GM19239 (cell line): Measurements from ENCODE around the gene FRMD3.
A peak's percentile ranks its signal among the peaks of the same experiment; 100 is the strongest.

Experiments
- DNase-seq: peaks from one replicate; pipeline ENCODE4 v3.0.0; 2011; ENCODE audit warnings: low spot score; ENCODE audit not compliant: insufficient read length
- FAIRE-seq: peaks from 2 replicates; lab custom pipeline; 2011; peaks lifted over from hg19 to GRCh38; lab: Jason Lieb, UNC

Gene FRMD3

GRCh38 chr9:83476513-83476912 lies 61.7 kb downstream of the FRMD3 start:
- FAIRE-seq, result no peak
- DNase-seq, result no peak

GRCh38 chr9:83475741-83476140 lies 62.5 kb downstream of the FRMD3 start:
- no peak for FAIRE-seq
- DNase-seq, result no peak

- FAIRE-seq (no peak), DNase-seq (no peak)
Observed at GRCh38 chr9:83474631-83475030, 63.6 kb downstream of the FRMD3 start.

GRCh38 chr9:83473488-83473971 lies 64.7 kb downstream of the FRMD3 start:
- FAIRE-seq (no peak), DNase-seq (peak; percentile 1)

GRCh38 chr9:83472764-83473163 lies 65.4 kb downstream of the FRMD3 start:
- DNase-seq (no peak), FAIRE-seq (no peak)

GRCh38 chr9:83472221-83472665 lies 66.0 kb downstream of the FRMD3 start:
- FAIRE-seq (no peak), DNase-seq (no peak)

GRCh38 chr9:83471241-83471640 lies 67.0 kb downstream of the FRMD3 start:
- DNase-seq (no peak), FAIRE-seq (no peak)

GRCh38 chr9:83469722-83470121 lies 68.5 kb downstream of the FRMD3 start:
- DNase-seq (no peak), FAIRE-seq (no peak)

- no peak for FAIRE-seq
- no peak for DNase-seq
Observed at GRCh38 chr9:83468821-83469220, 69.4 kb downstream of the FRMD3 start.

- DNase-seq (no peak), FAIRE-seq (no peak)
Observed at GRCh38 chr9:83466877-83467276, 71.3 kb downstream of the FRMD3 start.

GRCh38 chr9:83466351-83466750 lies 71.8 kb downstream of the FRMD3 start:
- DNase-seq (no peak), FAIRE-seq (no peak)

- FAIRE-seq (no peak), DNase-seq (no peak)
Observed at GRCh38 chr9:83459830-83460229, 78.4 kb downstream of the FRMD3 start.

GRCh38 chr9:83458530-83458929 lies 79.7 kb downstream of the FRMD3 start:
- DNase-seq, result no peak
- no peak for FAIRE-seq

GRCh38 chr9:83457005-83457404 lies 81.2 kb downstream of the FRMD3 start:
- DNase-seq (no peak), FAIRE-seq (no peak)

GRCh38 chr9:83456226-83456625 lies 82.0 kb downstream of the FRMD3 start:
- no peak for FAIRE-seq
- no peak for DNase-seq

- DNase-seq (no peak), FAIRE-seq (no peak)
Observed at GRCh38 chr9:83454076-83454475, 84.1 kb downstream of the FRMD3 start.

- no peak for DNase-seq
- FAIRE-seq, result no peak
Observed at GRCh38 chr9:83451308-83451707, 86.9 kb downstream of the FRMD3 start.

GRCh38 chr9:83449983-83450382 lies 88.2 kb downstream of the FRMD3 start:
- no peak for DNase-seq
- no peak for FAIRE-seq

GRCh38 chr9:83449166-83449565 lies 89.0 kb downstream of the FRMD3 start:
- FAIRE-seq (no peak), DNase-seq (no peak)

GRCh38 chr9:83448626-83449025 lies 89.6 kb downstream of the FRMD3 start:
- no peak for DNase-seq
- no peak for FAIRE-seq

GRCh38 chr9:83447351-83447750 lies 90.8 kb downstream of the FRMD3 start:
- DNase-seq (no peak), FAIRE-seq (no peak)

- DNase-seq, result no peak
- no peak for FAIRE-seq
Observed at GRCh38 chr9:83445703-83446265, 92.4 kb downstream of the FRMD3 start.

GRCh38 chr9:83444110-83444509 lies 94.1 kb downstream of the FRMD3 start:
- FAIRE-seq, result no peak
- no peak for DNase-seq
